GM20431 (cell line): ENCODE measurements around the gene ADGRG6.

Experiments
- in situ Hi-C: fragments of 300-500 bp; cut with MseI, MboI; formaldehyde crosslinking; loops from one replicate; pipeline ENCODE4 v1.15.0; 2020; ENCODE audit warnings: low sequenced_read_pairs; ENCODE audit not compliant: unreplicated experiment

Gene ADGRG6

DNA sequence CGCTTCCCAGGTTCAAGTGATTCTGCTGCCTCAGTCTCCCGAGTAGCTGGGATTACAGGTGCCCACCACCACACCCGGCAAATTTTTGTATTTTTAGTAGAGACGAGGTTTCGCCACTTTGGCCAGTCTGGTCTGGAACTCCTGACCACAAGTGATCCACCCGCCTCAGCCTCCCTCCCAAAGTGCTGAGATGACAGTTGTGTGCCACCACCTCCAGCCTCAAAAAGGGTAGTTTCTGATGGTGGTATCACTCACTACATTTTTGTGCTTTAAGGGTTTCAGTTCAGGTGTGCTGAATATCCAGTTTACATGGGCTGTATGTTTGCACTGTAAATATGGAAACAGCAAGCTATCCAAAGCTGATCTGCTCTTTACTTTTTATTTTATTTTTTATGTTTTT lies 12.1 kb upstream of the ADGRG6 start:
- in situ Hi-C loops: no loop called here

DNA sequence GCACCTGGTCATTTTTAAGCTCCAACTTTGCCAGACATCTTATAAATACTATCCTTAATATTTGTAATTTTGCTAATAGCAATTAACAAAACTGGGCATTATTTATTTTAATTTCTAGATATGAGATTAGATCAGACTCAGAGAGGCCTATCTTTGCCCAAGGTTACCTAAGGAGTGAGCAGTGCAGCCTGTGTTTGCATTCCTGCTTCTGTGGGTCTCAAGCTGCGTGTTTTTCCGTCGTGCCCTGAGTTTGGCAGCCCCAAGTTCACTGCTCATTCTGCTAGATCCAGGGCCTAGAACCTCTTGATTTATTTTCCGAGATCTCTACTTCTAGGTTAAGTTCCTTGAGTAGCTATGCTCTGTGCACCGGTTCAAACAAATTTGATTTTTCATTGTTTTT lies 11.0 kb upstream of the ADGRG6 start:
- in situ Hi-C loops: no loop called here

DNA sequence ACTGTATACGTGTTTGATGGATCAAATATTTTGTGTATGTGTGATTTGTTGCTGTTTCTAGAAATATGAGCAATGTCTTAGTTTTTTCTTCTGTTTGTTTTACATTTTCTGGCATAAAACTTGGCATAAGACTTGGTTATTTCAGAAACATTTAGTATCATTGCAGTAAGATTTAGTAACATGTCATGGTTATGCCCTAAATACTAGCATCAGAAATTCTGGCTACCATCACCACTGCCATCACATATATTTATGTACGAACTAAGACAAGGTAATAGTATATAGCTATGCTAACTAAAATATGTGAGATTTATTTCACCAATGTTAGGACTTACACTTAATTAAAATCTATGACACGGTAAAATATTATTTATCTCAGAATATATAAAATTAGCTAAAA lies 10.3 kb upstream of the ADGRG6 start:
- in situ Hi-C loops: no loop called here

GRCh38 chr6:142292166-142292924 lies 9.5 kb upstream of the ADGRG6 start:
- in situ Hi-C loops: no loop called here

- in situ Hi-C loops: no loop called here
Measured at GRCh38 chr6:142293121-142293520, 8.7 kb upstream of the ADGRG6 start.

DNA sequence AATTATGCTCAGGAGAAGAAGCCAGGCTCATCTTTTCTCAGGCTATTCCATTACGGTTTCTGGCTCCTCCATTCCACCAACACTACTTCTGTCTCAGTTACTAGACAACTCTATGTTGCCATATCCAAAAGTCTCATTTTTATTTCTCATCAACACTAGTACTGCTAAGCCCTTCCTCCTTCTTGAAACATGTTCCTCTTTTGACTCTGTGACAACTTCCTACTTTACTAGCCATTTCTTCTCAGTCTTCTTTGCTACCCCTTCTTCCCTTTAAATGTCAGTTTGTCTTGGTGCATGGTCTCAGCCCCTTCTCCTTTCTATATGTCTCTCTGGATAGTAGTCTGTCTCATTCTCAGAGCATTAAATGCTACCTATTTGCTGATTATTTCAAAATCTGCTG lies 7.1 kb upstream of the ADGRG6 start:
- in situ Hi-C loops: no loop called here

DNA sequence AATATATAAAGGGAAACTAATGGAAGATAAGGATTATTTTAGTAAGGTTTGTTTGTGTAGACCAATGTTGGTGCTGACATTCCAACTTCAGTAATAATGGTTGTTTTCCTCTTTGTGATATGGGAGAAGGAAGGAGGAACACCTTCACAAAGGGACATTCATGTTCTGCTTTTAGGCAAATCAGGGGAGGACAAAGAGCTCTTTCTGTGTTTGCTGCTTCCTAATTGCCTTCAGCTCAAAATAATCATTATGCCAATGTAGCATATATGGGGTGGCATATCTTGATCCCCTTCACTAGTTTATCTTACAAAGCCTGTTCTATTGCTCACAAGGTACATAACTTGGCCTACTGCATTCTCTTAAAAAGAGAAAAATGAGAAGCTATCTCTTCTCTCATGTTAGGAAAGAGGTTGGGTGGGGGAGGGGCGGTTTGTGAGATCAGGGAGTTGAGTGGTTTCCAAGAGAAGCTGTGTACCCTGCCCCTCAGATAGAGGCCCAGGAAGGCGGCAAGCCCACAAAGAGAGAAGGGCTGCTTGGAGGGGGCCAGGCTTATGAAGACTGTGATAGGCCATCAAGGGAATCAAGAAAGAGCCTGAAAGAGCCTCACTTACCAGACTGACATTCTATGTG lies 4.7 kb upstream of the ADGRG6 start:
- in situ Hi-C loops: no loop called here

DNA sequence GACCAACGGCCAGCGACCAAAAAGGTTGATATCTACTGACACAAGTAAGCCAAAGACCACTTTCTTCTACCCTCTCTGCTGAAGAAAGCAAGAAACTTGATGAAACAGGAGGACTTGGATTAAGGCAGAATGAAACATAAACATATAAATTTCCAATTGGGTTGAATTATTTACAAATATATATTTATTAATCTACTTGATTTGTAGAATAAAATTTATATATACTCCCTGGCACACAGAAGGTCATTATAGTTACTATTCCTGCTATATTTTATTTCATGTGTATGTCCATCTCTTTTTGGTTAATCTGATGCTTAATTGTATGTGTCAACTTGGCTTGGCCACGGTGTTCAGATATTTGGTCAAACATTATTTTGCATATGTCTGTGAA lies 4.2 kb upstream of the ADGRG6 start:
- in situ Hi-C loops: no loop called here

DNA sequence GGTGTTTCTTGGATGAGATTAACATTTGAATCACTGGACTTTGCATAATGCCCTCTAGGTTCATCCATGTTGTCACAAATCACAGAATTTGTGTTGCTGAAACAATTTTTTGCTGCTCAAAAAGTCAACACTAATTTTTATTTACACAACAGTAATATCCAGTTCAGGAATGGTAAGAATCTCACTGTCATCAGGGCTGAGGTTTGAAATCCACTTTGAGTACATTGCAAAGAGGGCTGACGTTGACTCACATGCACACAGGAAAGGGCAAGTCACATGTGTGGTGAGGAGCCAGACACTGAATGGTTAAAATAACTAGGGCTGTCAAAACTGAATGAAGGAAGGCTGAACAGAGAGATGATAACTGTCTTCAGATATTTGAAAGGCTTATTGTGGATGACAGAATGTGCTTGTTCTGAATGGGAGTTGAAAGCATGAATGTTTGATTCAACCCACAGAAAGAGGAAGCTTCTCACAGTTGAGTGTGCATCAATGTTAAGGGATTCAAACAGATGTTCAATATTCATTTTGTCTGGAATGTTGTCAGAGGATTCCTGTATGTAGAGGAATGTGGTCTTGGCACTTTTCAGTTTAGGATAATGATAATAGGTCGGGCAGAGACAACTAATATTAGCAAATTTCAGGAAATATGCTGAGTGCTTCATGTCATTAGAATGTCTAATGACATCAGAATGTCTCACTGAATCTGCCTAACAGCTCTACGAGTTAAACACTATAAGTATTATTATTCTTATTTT lies 3.6 kb upstream of the ADGRG6 start:
- in situ Hi-C loops: no loop called here

DNA sequence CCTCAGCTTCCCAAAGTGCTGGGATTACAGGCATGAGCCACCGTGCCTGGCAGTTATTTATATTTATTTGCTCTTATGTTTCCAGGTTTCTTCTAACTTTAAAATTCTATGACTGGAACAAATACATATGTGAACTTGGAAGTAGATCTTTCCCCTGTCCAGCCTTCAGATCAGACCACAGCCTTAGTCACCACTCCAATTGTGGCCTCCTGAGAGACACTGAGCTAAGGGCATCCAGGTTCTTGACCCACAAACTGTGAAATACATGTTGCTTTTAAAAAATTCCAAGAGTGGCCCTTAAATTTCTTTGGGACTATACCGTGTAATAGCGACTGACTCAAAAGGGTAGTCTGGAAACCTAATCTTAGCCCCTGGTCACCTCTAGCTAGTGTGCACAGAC lies 1.5 kb upstream of the ADGRG6 start:
- in situ Hi-C loops: no loop called here

DNA sequence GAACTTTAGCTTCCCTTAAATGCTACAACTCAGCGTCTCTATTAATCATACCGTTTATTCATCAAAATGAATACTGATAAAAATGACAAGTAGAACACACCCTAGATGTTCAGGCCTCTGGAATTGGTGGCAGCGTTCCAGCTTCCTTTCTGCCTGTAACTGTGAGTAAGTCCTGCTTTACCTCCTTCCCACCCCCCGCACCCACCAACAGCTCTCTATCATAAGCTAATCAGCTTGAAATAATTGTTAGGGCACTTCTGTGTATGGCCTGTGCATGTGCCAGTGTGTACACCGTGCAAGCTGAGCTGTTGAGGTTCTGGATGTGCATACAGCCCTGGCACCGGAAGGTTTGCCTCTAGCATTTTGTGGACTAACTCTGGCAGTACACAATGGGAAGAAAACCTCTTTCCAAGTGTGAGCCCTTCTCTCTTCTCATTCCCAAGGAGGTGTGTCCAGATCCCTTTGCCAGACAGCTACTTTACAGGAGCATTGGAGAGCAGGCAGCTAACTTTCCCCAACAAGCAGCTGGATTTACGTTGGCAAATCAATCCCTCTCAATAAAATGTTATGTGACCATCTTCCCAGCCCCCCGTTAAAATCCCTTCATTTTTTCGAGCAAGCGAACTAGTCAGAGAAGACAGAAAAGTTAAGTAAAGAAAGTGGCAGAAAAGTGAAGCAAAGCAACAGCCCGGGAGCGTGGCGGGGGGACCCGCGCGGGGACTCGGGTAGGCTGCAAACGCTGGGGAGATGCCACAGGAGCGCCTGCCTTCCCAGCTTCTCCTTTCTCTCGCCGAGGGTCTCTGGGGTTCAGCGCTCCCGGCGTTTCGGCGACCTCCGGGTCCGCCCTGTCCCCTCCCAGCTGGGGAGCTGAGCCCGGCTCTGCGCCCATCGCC lies 803 bp upstream of the ADGRG6 start:
- in situ Hi-C loops: no loop called here

DNA sequence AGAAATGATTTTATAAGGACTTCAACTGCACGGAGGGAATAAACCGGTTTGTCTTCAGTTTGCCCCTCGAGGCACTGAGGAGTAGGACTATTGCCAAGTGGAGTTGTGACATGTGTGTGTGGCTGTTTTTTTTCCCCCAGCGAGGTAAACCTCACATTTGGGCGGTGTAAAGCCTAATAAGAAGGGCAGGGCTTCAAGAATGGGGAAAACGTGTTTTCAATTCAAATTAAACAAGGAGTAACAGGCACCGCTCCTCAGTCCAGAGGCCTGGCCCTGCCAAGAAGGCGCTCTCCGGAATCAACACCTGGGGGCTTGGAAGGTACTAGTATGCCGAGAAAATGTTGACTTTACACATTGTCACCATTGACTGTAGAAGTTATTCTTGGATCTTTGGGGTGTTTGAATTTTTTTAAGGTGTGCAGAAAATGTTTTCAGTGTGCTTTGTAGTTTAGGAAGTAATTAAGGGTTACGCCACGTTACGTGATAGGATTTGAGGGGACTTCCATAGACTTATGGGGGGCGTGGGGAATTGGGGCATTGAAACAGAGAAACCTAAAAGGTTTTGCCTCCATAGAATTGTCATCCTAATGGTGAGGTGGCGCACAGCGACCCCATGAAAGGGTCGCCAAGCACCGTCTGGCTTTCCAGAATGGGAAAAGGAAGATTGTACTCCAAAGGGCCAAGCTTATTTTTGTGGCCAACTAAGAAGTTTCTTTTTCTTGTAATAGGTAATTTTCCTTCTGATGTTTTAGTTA lies 791 bp downstream of the ADGRG6 start:
- in situ Hi-C loops: no loop called here

- in situ Hi-C loops: no loop called here
Measured at GRCh38 chr6:142303176-142303533, 1.3 kb downstream of the ADGRG6 start.

DNA sequence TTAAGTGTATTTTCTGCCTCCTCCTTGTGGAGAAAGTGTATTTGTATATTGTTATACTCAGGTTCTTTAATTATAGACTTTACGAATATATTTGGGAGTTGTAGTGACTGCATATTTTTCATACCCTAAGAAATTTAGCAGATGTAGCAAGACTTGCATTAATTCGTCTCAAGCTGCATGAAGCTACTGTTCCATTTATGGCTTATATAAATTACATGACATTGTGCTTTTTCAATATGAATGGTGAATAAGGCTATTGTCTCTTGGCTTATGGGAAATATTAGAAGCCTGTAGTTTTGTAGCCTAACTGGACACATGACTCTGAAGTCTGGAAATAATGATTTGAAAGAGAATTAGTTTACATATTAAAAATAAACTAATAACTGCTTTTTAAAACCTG lies 2.4 kb downstream of the ADGRG6 start:
- in situ Hi-C loops: no loop called here

GRCh38 chr6:142306736-142307135 lies 4.9 kb downstream of the ADGRG6 start:
- in situ Hi-C loops: no loop called here

- in situ Hi-C loops: no loop called here
Measured at GRCh38 chr6:142307963-142308748, 6.3 kb downstream of the ADGRG6 start.

DNA sequence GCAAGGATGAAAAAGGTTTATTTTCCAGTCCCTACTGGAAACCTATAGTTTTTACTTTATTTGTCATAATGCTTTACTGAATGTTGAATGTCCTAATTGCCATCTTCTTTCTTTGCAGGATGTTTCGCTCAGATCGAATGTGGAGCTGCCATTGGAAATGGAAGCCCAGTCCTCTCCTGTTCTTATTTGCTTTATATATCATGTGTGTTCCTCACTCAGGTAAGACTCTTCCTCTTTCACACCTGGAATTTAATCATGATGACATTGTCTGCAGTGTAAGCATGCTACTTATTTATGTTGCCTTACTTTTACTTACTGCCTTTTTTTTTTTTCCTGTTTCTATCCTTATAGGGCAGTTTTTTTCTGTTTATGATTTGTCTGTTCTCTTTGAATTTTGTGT lies 7.6 kb downstream of the ADGRG6 start:
- in situ Hi-C loops: no loop called here

DNA sequence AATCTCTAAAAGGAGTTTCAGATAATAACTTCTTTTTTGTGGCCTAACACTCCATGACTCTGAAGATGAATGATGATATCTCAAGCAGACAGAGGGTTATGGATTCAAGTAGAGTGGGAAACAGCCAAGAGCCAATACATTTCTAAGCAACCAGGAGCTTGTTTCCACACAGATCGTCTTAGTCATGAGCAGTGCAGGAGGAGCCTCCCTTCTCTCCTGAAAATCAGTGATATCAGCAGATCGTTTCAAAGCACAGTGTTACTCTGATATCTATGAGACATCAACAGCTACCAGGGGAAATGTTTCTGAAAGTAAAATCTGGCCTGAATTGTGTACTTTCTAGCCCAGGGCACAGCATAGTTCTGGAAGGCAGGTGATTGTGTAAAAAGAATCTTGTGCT lies 11.5 kb downstream of the ADGRG6 start:
- in situ Hi-C loops: no loop called here

DNA sequence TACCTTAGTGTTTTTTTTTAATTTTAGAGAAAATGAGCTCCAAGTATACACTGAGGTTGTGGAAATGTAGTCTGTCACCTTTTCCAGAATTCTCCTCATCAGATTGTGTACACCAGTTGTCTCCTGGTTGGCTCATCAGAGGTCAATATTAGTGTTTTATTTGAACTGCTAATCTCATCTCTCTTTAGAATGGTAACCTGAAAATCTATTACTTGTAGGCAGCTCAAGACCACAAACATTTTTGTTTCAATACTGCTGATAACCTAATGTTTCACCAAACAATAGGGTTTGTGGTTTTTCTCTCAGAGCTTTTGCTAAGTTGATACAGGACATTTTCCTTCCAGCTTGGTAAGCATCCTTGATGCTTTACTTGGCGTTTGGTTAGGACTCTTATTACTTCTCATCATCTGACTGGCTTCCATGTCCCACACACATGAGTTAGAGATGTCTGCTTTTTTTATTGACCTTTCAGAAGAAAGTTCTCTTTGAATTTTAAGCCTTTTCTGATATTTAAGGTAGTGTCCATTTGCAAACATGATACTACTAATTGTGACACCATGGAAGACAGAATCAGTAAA lies 15.1 kb downstream of the ADGRG6 start:
- in situ Hi-C loops: no loop called here
